ENCODE data around the gene B4GALT5.
"Not testable (repeated sequence)": the region's sequence is repeated elsewhere in the genome, so short reads cannot be mapped to it uniquely, and the experiment has no call there.

Gene B4GALT5

GRCh38 chr20:49671433-49671832 is 42.2 kb downstream of the B4GALT5 start:
- Mint-ChIP-seq H3K27ac (no peak overlapping the region), H3K27me3 (no peaks in the 10 kb centered on the region), H3K36me3 (ENCODE audit: low read depth) (peaks cover 4% of the 10 kb centered on the region), H3K9me3 (no peaks in the 10 kb centered on the region), H3K4me1 (peaks cover 71% of the 10 kb centered on the region), H3K4me3 (no peak overlapping the region)
- ATAC-seq = no peak
- no peak for DNase-seq

GRCh38 chr20:49669601-49670189 is 44.0 kb downstream of the B4GALT5 start:
- H3K4me3 Mint-ChIP-seq = peak overlapping the region; percentile 54
- ATAC-seq (peak; percentile 82), DNase-seq (no peak)
- H3K4me1 Mint-ChIP-seq = peaks cover 56% of the 10 kb centered on the region
- peaks cover 3% of the 10 kb centered on the region for H3K36me3 Mint-ChIP-seq (ENCODE audit: low read depth)
- peak overlapping the region; percentile 24 for H3K27ac Mint-ChIP-seq
- H3K27me3 Mint-ChIP-seq = no peaks in the 10 kb centered on the region
- no peaks in the 10 kb centered on the region for H3K9me3 Mint-ChIP-seq

- peak overlapping the region; percentile 55 for H3K27ac Mint-ChIP-seq
- H3K9me3 Mint-ChIP-seq; H3K36me3 Mint-ChIP-seq (ENCODE audit: low read depth); DNase-seq; ATAC-seq; H3K27me3 Mint-ChIP-seq: not testable (repeated sequence)
- H3K4me3 Mint-ChIP-seq = peak overlapping the region; percentile 54
- peaks cover 52% of the 10 kb centered on the region for H3K4me1 Mint-ChIP-seq
Observed at GRCh38 chr20:49668878-49669195, 44.8 kb downstream of the B4GALT5 start.

GRCh38 chr20:49668181-49668877 is 45.3 kb downstream of the B4GALT5 start:
- Mint-ChIP-seq H3K36me3 (ENCODE audit: low read depth) (peaks cover 2% of the 10 kb centered on the region), H3K27me3 (no peaks in the 10 kb centered on the region), H3K4me1 (peaks cover 50% of the 10 kb centered on the region), H3K27ac (peak overlapping the region; percentile 55), H3K9me3 (no peaks in the 10 kb centered on the region), H3K4me3 (peak overlapping the region; percentile 54)
- DNase-seq = peak; percentile 60
- ATAC-seq = peak; percentile 78

- H3K27me3 Mint-ChIP-seq = no peaks in the 10 kb centered on the region
- no peak overlapping the region for H3K27ac Mint-ChIP-seq
- H3K9me3 Mint-ChIP-seq = no peaks in the 10 kb centered on the region
- no peak for DNase-seq
- no peak overlapping the region for H3K4me3 Mint-ChIP-seq
- ATAC-seq = no peak
- peaks cover 2% of the 10 kb centered on the region for H3K36me3 Mint-ChIP-seq (ENCODE audit: low read depth)
- H3K4me1 Mint-ChIP-seq = peaks cover 47% of the 10 kb centered on the region
Observed at GRCh38 chr20:49666911-49667310, 46.8 kb downstream of the B4GALT5 start.

- Mint-ChIP-seq H3K27ac (no peak overlapping the region), H3K4me3 (no peak overlapping the region), H3K9me3 (no peaks in the 10 kb centered on the region), H3K4me1 (peaks cover 42% of the 10 kb centered on the region), H3K27me3 (no peaks in the 10 kb centered on the region), H3K36me3 (ENCODE audit: low read depth) (peaks cover 2% of the 10 kb centered on the region)
- DNase-seq = no peak
- no peak for ATAC-seq
Observed at GRCh38 chr20:49665796-49666195, 47.9 kb downstream of the B4GALT5 start.

GRCh38 chr20:49664612-49665313 is 48.9 kb downstream of the B4GALT5 start:
- H3K9me3 Mint-ChIP-seq = no peaks in the 10 kb centered on the region
- H3K4me1 Mint-ChIP-seq = peaks cover 32% of the 10 kb centered on the region
- H3K36me3 Mint-ChIP-seq (ENCODE audit: low read depth) = peaks cover 2% of the 10 kb centered on the region
- DNase-seq (no peak), ATAC-seq (no peak)
- no peaks in the 10 kb centered on the region for H3K27me3 Mint-ChIP-seq
- no peak overlapping the region for H3K27ac Mint-ChIP-seq
- no peak overlapping the region for H3K4me3 Mint-ChIP-seq

GRCh38 chr20:49663112-49663511 is 50.6 kb downstream of the B4GALT5 start:
- no peaks in the 10 kb centered on the region for H3K36me3 Mint-ChIP-seq (ENCODE audit: low read depth)
- no peak for DNase-seq
- H3K4me1 Mint-ChIP-seq = peaks cover 15% of the 10 kb centered on the region
- H3K27me3 Mint-ChIP-seq = no peaks in the 10 kb centered on the region
- H3K27ac Mint-ChIP-seq = no peak overlapping the region
- ATAC-seq = no peak
- H3K9me3 Mint-ChIP-seq = no peaks in the 10 kb centered on the region
- H3K4me3 Mint-ChIP-seq = no peak overlapping the region

- DNase-seq (no peak), ATAC-seq (no peak)
- no peak overlapping the region for H3K27ac Mint-ChIP-seq
- H3K36me3 Mint-ChIP-seq (ENCODE audit: low read depth) = peaks cover 2% of the 10 kb centered on the region
- H3K9me3 Mint-ChIP-seq = no peaks in the 10 kb centered on the region
- no peaks in the 10 kb centered on the region for H3K27me3 Mint-ChIP-seq
- no peak overlapping the region for H3K4me3 Mint-ChIP-seq
- peaks cover 24% of the 10 kb centered on the region for H3K4me1 Mint-ChIP-seq
Observed at GRCh38 chr20:49661560-49662329, 51.9 kb downstream of the B4GALT5 start.

GRCh38 chr20:49660912-49661311 is 52.8 kb downstream of the B4GALT5 start:
- no peaks in the 10 kb centered on the region for H3K9me3 Mint-ChIP-seq
- no peaks in the 10 kb centered on the region for H3K27me3 Mint-ChIP-seq
- peaks cover 8% of the 10 kb centered on the region for H3K36me3 Mint-ChIP-seq (ENCODE audit: low read depth)
- no peak overlapping the region for H3K27ac Mint-ChIP-seq
- no peak for DNase-seq
- H3K4me3 Mint-ChIP-seq = no peak overlapping the region
- no peak for ATAC-seq
- H3K4me1 Mint-ChIP-seq = peaks cover 27% of the 10 kb centered on the region

GRCh38 chr20:49659056-49659455 is 54.6 kb downstream of the B4GALT5 start:
- ATAC-seq (no peak), DNase-seq (no peak)
- H3K4me1 Mint-ChIP-seq = peaks cover 27% of the 10 kb centered on the region
- no peak overlapping the region for H3K27ac Mint-ChIP-seq
- H3K27me3 Mint-ChIP-seq = no peaks in the 10 kb centered on the region
- H3K36me3 Mint-ChIP-seq (ENCODE audit: low read depth) = peaks cover 24% of the 10 kb centered on the region
- no peak overlapping the region for H3K4me3 Mint-ChIP-seq
- no peaks in the 10 kb centered on the region for H3K9me3 Mint-ChIP-seq

GRCh38 chr20:49658508-49658907 is 55.2 kb downstream of the B4GALT5 start:
- ATAC-seq (no peak), DNase-seq (no peak)
- no peak overlapping the region for H3K4me3 Mint-ChIP-seq
- H3K27me3 Mint-ChIP-seq = no peaks in the 10 kb centered on the region
- H3K36me3 Mint-ChIP-seq (ENCODE audit: low read depth) = peaks cover 30% of the 10 kb centered on the region
- peaks cover 25% of the 10 kb centered on the region for H3K4me1 Mint-ChIP-seq
- no peaks in the 10 kb centered on the region for H3K9me3 Mint-ChIP-seq
- no peak overlapping the region for H3K27ac Mint-ChIP-seq

GRCh38 chr20:49657118-49657901 is 56.4 kb downstream of the B4GALT5 start:
- no peak for ATAC-seq
- no peak for DNase-seq
- Mint-ChIP-seq H3K4me3 (no peak overlapping the region), H3K27ac (no peak overlapping the region), H3K9me3 (no peaks in the 10 kb centered on the region), H3K27me3 (no peaks in the 10 kb centered on the region), H3K4me1 (peaks cover 20% of the 10 kb centered on the region), H3K36me3 (ENCODE audit: low read depth) (peaks cover 39% of the 10 kb centered on the region)

GRCh38 chr20:49656304-49656703 is 57.4 kb downstream of the B4GALT5 start:
- Mint-ChIP-seq H3K9me3 (no peaks in the 10 kb centered on the region), H3K4me1 (peaks cover 15% of the 10 kb centered on the region), H3K27me3 (no peaks in the 10 kb centered on the region), H3K4me3 (no peak overlapping the region), H3K36me3 (ENCODE audit: low read depth) (peaks cover 39% of the 10 kb centered on the region), H3K27ac (no peak overlapping the region)
- no peak for ATAC-seq
- DNase-seq = no peak

Measured in activated naive CD8-positive, alpha-beta T cell treated with anti-CD3 and anti-CD28 coated beads, Interleukin-2, amount 50 U/mL, for 24 hours (primary cell).